ENCODE data around the gene REXO4. TPM values are rescaled to one million over a fixed set of nuclear protein-coding genes. Genes with fewer than 3 reads are reported as not detected.

REXO4 gene
- total and polyA plus RNA-seq, 2 of the 13 experiments (the other 11 are each of a cell fraction or from before 2014, with no cell fraction given), result 18.5 to 30.4 TPM

DNA sequence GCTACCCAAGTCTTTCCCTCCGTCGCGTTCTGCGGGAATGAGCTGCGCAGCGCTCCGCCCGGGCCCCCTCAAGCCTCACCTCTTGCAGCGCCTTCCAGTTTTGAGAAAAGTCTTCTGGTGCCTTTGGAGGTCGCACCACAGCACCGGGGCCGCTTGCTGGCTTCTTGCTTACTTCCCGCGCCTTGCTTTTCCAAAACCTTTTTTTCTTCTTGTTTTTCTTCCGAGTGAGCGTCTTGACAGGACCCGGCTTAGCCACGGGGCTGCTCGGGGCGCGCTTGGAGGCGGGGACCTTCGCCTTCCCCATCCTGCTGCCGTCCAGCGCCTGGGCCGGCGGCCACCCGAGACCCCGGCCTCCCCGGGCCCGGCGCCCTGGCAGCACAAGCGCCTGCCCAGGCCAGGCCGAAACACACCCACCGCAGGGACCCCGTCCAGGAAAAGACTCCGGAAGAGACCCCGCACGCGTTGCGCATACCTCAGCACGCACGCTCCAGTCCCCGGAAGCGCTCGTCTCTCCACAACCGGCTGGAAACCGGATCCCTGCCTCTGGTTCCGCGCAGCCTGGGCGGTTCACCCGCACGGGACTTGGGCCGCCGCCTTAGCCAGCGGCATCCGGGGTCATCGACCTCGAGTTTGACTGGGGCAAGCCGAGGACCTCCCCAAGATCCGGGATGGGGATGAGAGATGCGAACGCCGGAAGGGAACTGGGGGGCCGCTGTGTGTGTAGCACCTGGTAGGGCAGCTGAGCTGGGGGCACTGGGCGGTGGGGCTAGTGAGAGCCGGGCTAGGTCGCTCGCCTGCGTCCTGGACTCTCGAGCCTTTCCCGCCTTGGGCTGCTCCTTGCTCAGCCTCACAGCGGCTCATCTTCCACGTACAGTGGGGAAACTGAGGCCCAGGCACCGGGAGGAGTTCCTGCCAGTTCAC is at the start of gene REXO4 (continued):
- TF ChIP-seq RXRA (CRISPR knock-in tag; IDR thresholded peaks at IDR 0.05) (peak; percentile 100), ZNF121 (CRISPR knock-in tag; IDR thresholded peaks at IDR 0.05) (peak; percentile 52; the same call in 1 of the 2 replicates), ETV5 (CRISPR knock-in tag; IDR thresholded peaks at IDR 0.05; ENCODE audit: borderline replicate concordance) (peak; percentile 94), FOXA3 (CRISPR knock-in tag; IDR thresholded peaks at IDR 0.05) (peak; percentile 68; the same call in 1 of the 2 replicates), FOXM1 (CRISPR knock-in tag; IDR thresholded peaks at IDR 0.05) (0 out of 2 replicates have a peak, but pooled peaks have one; percentile 15), HHEX (CRISPR knock-in tag; IDR thresholded peaks at IDR 0.05) (no peak), SSRP1 (CRISPR knock-in tag; IDR thresholded peaks at IDR 0.05) (no peak), ZKSCAN1 (IDR thresholded peaks at IDR 0.05; ENCODE audit: low read length) (peak; percentile 32; the same call in 1 of the 2 replicates), HNRNPUL1 (IDR thresholded peaks at IDR 0.05; ENCODE audit: low read depth, low read length) (peak; percentile 61; the same call in 1 of the 2 replicates), SMARCC2 (IDR thresholded peaks at IDR 0.05) (no peak)
- TF ChIP-seq, protein P1, sequence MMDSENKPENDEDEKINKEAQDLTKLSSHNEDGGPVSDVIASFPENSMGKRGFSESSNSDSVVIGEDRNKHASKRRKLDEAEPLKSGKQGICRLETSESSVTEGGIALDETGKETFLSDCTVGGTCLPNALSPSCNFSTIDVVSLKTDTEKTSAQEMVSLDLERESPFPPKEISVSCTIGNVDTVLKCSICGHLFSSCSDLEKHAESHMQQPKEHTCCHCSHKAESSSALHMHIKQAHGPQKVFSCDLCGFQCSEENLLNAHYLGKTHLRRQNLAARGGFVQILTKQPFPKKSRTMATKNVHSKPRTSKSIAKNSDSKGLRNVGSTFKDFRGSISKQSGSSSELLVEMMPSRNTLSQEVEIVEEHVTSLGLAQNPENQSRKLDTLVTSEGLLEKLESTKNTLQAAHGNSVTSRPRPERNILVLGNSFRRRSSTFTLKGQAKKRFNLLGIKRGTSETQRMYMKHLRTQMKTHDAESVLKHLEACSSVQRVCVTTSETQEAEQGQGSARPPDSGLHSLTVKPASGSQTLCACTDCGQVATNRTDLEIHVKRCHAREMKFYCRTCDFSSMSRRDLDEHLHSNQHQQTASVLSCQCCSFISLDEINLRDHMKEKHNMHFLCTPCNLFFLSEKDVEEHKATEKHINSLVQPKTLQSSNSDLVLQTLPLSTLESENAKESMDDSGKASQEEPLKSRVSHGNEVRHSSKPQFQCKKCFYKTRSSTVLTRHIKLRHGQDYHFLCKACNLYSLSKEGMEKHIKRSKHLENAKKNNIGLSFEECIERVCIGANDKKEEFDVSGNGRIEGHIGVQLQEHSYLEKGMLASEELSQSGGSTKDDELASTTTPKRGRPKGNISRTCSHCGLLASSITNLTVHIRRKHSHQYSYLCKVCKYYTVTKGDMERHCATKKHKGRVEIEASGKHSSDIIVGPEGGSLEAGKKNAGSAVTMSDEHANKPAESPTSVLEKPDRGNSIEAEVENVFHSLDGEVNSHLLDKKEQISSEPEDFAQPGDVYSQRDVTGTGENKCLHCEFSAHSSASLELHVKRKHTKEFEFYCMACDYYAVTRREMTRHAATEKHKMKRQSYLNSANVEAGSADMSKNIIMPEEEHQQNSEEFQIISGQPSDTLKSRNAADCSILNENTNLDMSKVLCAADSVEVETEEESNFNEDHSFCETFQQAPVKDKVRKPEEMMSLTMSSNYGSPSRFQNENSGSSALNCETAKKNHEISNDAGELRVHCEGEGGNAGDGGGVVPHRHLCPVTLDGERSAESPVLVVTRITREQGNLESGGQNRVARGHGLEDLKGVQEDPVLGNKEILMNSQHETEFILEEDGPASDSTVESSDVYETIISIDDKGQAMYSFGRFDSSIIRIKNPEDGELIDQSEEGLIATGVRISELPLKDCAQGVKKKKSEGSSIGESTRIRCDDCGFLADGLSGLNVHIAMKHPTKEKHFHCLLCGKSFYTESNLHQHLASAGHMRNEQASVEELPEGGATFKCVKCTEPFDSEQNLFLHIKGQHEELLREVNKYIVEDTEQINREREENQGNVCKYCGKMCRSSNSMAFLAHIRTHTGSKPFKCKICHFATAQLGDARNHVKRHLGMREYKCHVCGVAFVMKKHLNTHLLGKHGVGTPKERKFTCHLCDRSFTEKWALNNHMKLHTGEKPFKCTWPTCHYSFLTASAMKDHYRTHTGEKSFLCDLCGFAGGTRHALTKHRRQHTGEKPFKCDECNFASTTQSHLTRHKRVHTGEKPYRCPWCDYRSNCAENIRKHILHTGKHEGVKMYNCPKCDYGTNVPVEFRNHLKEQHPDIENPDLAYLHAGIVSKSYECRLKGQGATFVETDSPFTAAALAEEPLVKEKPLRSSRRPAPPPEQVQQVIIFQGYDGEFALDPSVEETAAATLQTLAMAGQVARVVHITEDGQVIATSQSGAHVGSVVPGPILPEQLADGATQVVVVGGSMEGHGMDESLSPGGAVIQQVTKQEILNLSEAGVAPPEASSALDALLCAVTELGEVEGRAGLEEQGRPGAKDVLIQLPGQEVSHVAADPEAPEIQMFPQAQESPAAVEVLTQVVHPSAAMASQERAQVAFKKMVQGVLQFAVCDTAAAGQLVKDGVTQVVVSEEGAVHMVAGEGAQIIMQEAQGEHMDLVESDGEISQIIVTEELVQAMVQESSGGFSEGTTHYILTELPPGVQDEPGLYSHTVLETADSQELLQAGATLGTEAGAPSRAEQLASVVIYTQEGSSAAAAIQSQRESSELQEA (CRISPR knock-in tag; IDR thresholded peaks at IDR 0.05; ENCODE audit: not compliant biosample characterization), result peak; percentile 56
- TF ChIP-seq, protein P2, sequence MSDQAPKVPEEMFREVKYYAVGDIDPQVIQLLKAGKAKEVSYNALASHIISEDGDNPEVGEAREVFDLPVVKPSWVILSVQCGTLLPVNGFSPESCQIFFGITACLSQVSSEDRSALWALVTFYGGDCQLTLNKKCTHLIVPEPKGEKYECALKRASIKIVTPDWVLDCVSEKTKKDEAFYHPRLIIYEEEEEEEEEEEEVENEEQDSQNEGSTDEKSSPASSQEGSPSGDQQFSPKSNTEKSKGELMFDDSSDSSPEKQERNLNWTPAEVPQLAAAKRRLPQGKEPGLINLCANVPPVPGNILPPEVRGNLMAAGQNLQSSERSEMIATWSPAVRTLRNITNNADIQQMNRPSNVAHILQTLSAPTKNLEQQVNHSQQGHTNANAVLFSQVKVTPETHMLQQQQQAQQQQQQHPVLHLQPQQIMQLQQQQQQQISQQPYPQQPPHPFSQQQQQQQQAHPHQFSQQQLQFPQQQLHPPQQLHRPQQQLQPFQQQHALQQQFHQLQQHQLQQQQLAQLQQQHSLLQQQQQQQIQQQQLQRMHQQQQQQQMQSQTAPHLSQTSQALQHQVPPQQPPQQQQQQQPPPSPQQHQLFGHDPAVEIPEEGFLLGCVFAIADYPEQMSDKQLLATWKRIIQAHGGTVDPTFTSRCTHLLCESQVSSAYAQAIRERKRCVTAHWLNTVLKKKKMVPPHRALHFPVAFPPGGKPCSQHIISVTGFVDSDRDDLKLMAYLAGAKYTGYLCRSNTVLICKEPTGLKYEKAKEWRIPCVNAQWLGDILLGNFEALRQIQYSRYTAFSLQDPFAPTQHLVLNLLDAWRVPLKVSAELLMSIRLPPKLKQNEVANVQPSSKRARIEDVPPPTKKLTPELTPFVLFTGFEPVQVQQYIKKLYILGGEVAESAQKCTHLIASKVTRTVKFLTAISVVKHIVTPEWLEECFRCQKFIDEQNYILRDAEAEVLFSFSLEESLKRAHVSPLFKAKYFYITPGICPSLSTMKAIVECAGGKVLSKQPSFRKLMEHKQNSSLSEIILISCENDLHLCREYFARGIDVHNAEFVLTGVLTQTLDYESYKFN (CRISPR knock-in tag; conservative IDR thresholded peaks at IDR 0.05), result peak; percentile 59
- TF ChIP-seq, protein P3, sequence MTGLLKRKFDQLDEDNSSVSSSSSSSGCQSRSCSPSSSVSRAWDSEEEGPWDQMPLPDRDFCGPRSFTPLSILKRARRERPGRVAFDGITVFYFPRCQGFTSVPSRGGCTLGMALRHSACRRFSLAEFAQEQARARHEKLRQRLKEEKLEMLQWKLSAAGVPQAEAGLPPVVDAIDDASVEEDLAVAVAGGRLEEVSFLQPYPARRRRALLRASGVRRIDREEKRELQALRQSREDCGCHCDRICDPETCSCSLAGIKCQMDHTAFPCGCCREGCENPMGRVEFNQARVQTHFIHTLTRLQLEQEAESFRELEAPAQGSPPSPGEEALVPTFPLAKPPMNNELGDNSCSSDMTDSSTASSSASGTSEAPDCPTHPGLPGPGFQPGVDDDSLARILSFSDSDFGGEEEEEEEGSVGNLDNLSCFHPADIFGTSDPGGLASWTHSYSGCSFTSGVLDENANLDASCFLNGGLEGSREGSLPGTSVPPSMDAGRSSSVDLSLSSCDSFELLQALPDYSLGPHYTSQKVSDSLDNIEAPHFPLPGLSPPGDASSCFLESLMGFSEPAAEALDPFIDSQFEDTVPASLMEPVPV (CRISPR knock-in tag; IDR thresholded peaks at IDR 0.05), result no peak; the same call in none of the 2 replicates
- TF ChIP-seq, protein P4, sequence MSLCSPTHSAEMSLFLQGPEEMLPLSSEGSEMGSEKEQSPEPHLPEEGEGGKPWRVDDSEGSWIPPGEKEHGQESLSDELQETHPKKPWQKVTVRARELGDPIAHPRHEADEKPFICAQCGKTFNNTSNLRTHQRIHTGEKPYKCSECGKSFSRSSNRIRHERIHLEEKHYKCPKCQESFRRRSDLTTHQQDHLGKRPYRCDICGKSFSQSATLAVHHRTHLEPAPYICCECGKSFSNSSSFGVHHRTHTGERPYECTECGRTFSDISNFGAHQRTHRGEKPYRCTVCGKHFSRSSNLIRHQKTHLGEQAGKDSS (CRISPR knock-in tag; IDR thresholded peaks at IDR 0.05; ENCODE audit: borderline replicate concordance, low read depth), result peak; percentile 61; the same call in 1 of the 2 replicates
